ENCODE data around the gene PELO.
A peak's percentile ranks its signal among the peaks of the same experiment; 100 is the strongest.

PELO gene

GRCh38 chr5:52786391-52786790, 1.3 kb upstream of the PELO start:
- H3K9ac ChIP-seq (ENCODE audit: low read depth in 1 of 2, low read length in 2 of 2) = no peak overlapping the region
- no peaks in the 10 kb centered on the region for H3K27me3 ChIP-seq (ENCODE audit: control insufficient read depth in 1 of 2, insufficient read depth in 2 of 2, low read length in 2 of 2)
- H3K27ac ChIP-seq (ENCODE audit: low read depth, low read length) = peak overlapping the region; percentile 39
- H3K36me3 ChIP-seq (ENCODE audit: control insufficient read depth in 1 of 2, insufficient read depth in 2 of 2, low read length in 2 of 2) = no peaks in the 10 kb centered on the region
- no peaks in the 10 kb centered on the region for H3K9me3 ChIP-seq (ENCODE audit: control insufficient read depth in 1 of 2, low read length in 2 of 2)
- no peak overlapping the region for H3K4me3 ChIP-seq (ENCODE audit: low read depth in 1 of 2, low read length in 2 of 2)
- peaks cover 18 to 35% of the 10 kb centered on the region in 2 donors for H3K4me1 ChIP-seq (ENCODE audit: control insufficient read depth in 1 of 2, insufficient read depth in 2 of 2, low read length in 2 of 2)

- Histone ChIP-seq H3K4me1 (ENCODE audit: control insufficient read depth in 1 of 2, insufficient read depth in 2 of 2, low read length in 2 of 2) (peaks cover 19 to 36% of the 10 kb centered on the region in 2 donors), H3K9ac (ENCODE audit: low read depth in 1 of 2, low read length in 2 of 2) (peak overlapping the region; percentile 30 to 80)
Measured at GRCh38 chr5:52786949-52787599, 642 bp upstream of the PELO start.

GRCh38 chr5:52788505-52788821, 747 bp downstream of the PELO start:
- H3K9me3 ChIP-seq (ENCODE audit: control insufficient read depth in 1 of 2, low read length in 2 of 2) = no peaks in the 10 kb centered on the region
- no peaks in the 10 kb centered on the region for H3K36me3 ChIP-seq (ENCODE audit: control insufficient read depth in 1 of 2, insufficient read depth in 2 of 2, low read length in 2 of 2)
- peaks cover 19 to 36% of the 10 kb centered on the region in 2 donors for H3K4me1 ChIP-seq (ENCODE audit: control insufficient read depth in 1 of 2, insufficient read depth in 2 of 2, low read length in 2 of 2)
- H3K9ac ChIP-seq (ENCODE audit: low read depth in 1 of 2, low read length in 2 of 2) = peak overlapping the region; percentile 76 to 80
- H3K27me3 ChIP-seq (ENCODE audit: control insufficient read depth in 1 of 2, insufficient read depth in 2 of 2, low read length in 2 of 2) = no peaks in the 10 kb centered on the region
- peak overlapping the region; percentile 89 to 94 for H3K4me3 ChIP-seq (ENCODE audit: low read depth in 1 of 2, low read length in 2 of 2)
- peak overlapping the region; percentile 83 for H3K27ac ChIP-seq (ENCODE audit: low read depth, low read length)

More at GRCh38 chr5:52786949-52787599, 642 bp upstream of the PELO start:
- H3K9me3 ChIP-seq (ENCODE audit: control insufficient read depth in 1 of 2, low read length in 2 of 2) = no peaks in the 10 kb centered on the region
- no peaks in the 10 kb centered on the region for H3K36me3 ChIP-seq (ENCODE audit: control insufficient read depth in 1 of 2, insufficient read depth in 2 of 2, low read length in 2 of 2)
- no peaks in the 10 kb centered on the region for H3K27me3 ChIP-seq (ENCODE audit: control insufficient read depth in 1 of 2, insufficient read depth in 2 of 2, low read length in 2 of 2)
- peak overlapping the region; percentile 39 for H3K27ac ChIP-seq (ENCODE audit: low read depth, low read length)
- peak overlapping the region; percentile 89 to 94 for H3K4me3 ChIP-seq (ENCODE audit: low read depth in 1 of 2, low read length in 2 of 2)

- Histone ChIP-seq H3K27me3 (ENCODE audit: control insufficient read depth in 1 of 2, insufficient read depth in 2 of 2, low read length in 2 of 2) (no peaks in the 10 kb centered on the region), H3K9me3 (ENCODE audit: control insufficient read depth in 1 of 2, low read length in 2 of 2) (no peaks in the 10 kb centered on the region), H3K27ac (ENCODE audit: low read depth, low read length) (no peak overlapping the region), H3K9ac (ENCODE audit: low read depth in 1 of 2, low read length in 2 of 2) (peak overlapping the region; percentile 34 to 80), H3K4me1 (ENCODE audit: control insufficient read depth in 1 of 2, insufficient read depth in 2 of 2, low read length in 2 of 2) (peaks cover 19 to 38% of the 10 kb centered on the region in 2 donors), H3K36me3 (ENCODE audit: control insufficient read depth in 1 of 2, insufficient read depth in 2 of 2, low read length in 2 of 2) (no peaks in the 10 kb centered on the region), H3K4me3 (ENCODE audit: low read depth in 1 of 2, low read length in 2 of 2) (peak overlapping the region; percentile 89 to 94)
Measured at GRCh38 chr5:52789378-52789777, 1.7 kb downstream of the PELO start.

GRCh38 chr5:52789851-52790250, 2.1 kb downstream of the PELO start:
- Histone ChIP-seq H3K4me3 (ENCODE audit: low read depth in 1 of 2, low read length in 2 of 2) (peak overlapping the region; percentile 89 to 94), H3K36me3 (ENCODE audit: control insufficient read depth in 1 of 2, insufficient read depth in 2 of 2, low read length in 2 of 2) (no peaks in the 10 kb centered on the region), H3K27ac (ENCODE audit: low read depth, low read length) (no peak overlapping the region), H3K9me3 (ENCODE audit: control insufficient read depth in 1 of 2, low read length in 2 of 2) (no peaks in the 10 kb centered on the region), H3K9ac (ENCODE audit: low read depth in 1 of 2, low read length in 2 of 2) (peak overlapping the region in 1 of 2 donors; percentile 80), H3K27me3 (ENCODE audit: control insufficient read depth in 1 of 2, insufficient read depth in 2 of 2, low read length in 2 of 2) (no peaks in the 10 kb centered on the region), H3K4me1 (ENCODE audit: control insufficient read depth in 1 of 2, insufficient read depth in 2 of 2, low read length in 2 of 2) (peaks cover 19 to 42% of the 10 kb centered on the region in 2 donors)

- H3K9me3 ChIP-seq (ENCODE audit: control insufficient read depth in 1 of 2, low read length in 2 of 2) = no peaks in the 10 kb centered on the region
- H3K27ac ChIP-seq (ENCODE audit: low read depth, low read length) = no peak overlapping the region
- peak overlapping the region; percentile 4 to 41 for H3K4me3 ChIP-seq (ENCODE audit: low read depth in 1 of 2, low read length in 2 of 2)
- H3K27me3 ChIP-seq (ENCODE audit: control insufficient read depth in 1 of 2, insufficient read depth in 2 of 2, low read length in 2 of 2) = no peaks in the 10 kb centered on the region
- no peaks in the 10 kb centered on the region for H3K36me3 ChIP-seq (ENCODE audit: control insufficient read depth in 1 of 2, insufficient read depth in 2 of 2, low read length in 2 of 2)
- H3K9ac ChIP-seq (ENCODE audit: low read depth in 1 of 2, low read length in 2 of 2) = no peak overlapping the region
- peaks cover 17 to 43% of the 10 kb centered on the region in 2 donors for H3K4me1 ChIP-seq (ENCODE audit: control insufficient read depth in 1 of 2, insufficient read depth in 2 of 2, low read length in 2 of 2)
Measured at GRCh38 chr5:52791366-52791765, 3.6 kb downstream of the PELO start.

GRCh38 chr5:52794519-52794918, 6.8 kb downstream of the PELO start:
- H3K27ac ChIP-seq (ENCODE audit: low read depth, low read length) = no peak overlapping the region
- no peak overlapping the region for H3K4me3 ChIP-seq (ENCODE audit: low read depth in 1 of 2, low read length in 2 of 2)
- H3K9ac ChIP-seq (ENCODE audit: low read depth in 1 of 2, low read length in 2 of 2) = no peak overlapping the region
- H3K4me1 ChIP-seq (ENCODE audit: control insufficient read depth in 1 of 2, insufficient read depth in 2 of 2, low read length in 2 of 2) = peaks cover 24 to 45% of the 10 kb centered on the region in 2 donors
- no peaks in the 10 kb centered on the region for H3K36me3 ChIP-seq (ENCODE audit: control insufficient read depth in 1 of 2, insufficient read depth in 2 of 2, low read length in 2 of 2)
- no peaks in the 10 kb centered on the region for H3K27me3 ChIP-seq (ENCODE audit: control insufficient read depth in 1 of 2, insufficient read depth in 2 of 2, low read length in 2 of 2)
- no peaks in the 10 kb centered on the region for H3K9me3 ChIP-seq (ENCODE audit: control insufficient read depth in 1 of 2, low read length in 2 of 2)

GRCh38 chr5:52796031-52796430, 8.3 kb downstream of the PELO start:
- Histone ChIP-seq H3K9me3 (ENCODE audit: control insufficient read depth in 1 of 2, low read length in 2 of 2) (no peaks in the 10 kb centered on the region), H3K9ac (ENCODE audit: low read depth in 1 of 2, low read length in 2 of 2) (no peak overlapping the region), H3K27me3 (ENCODE audit: control insufficient read depth in 1 of 2, insufficient read depth in 2 of 2, low read length in 2 of 2) (no peaks in the 10 kb centered on the region), H3K36me3 (ENCODE audit: control insufficient read depth in 1 of 2, insufficient read depth in 2 of 2, low read length in 2 of 2) (no peaks in the 10 kb centered on the region), H3K4me1 (ENCODE audit: control insufficient read depth in 1 of 2, insufficient read depth in 2 of 2, low read length in 2 of 2) (peaks cover 31 to 34% of the 10 kb centered on the region in 2 donors), H3K4me3 (ENCODE audit: low read depth in 1 of 2, low read length in 2 of 2) (no peak overlapping the region), H3K27ac (ENCODE audit: low read depth, low read length) (no peak overlapping the region)

- H3K36me3 ChIP-seq (ENCODE audit: control insufficient read depth in 1 of 2, insufficient read depth in 2 of 2, low read length in 2 of 2) = no peaks in the 10 kb centered on the region
- H3K27me3 ChIP-seq (ENCODE audit: control insufficient read depth in 1 of 2, insufficient read depth in 2 of 2, low read length in 2 of 2) = no peaks in the 10 kb centered on the region
- H3K4me3 ChIP-seq (ENCODE audit: low read depth in 1 of 2, low read length in 2 of 2) = no peak overlapping the region
- H3K4me1 ChIP-seq (ENCODE audit: control insufficient read depth in 1 of 2, insufficient read depth in 2 of 2, low read length in 2 of 2) = peaks cover 32 to 36% of the 10 kb centered on the region in 2 donors
- no peak overlapping the region for H3K9ac ChIP-seq (ENCODE audit: low read depth in 1 of 2, low read length in 2 of 2)
- no peaks in the 10 kb centered on the region for H3K9me3 ChIP-seq (ENCODE audit: control insufficient read depth in 1 of 2, low read length in 2 of 2)
- H3K27ac ChIP-seq (ENCODE audit: low read depth, low read length) = no peak overlapping the region
Measured at GRCh38 chr5:52796516-52797103, 8.9 kb downstream of the PELO start.

- peak overlapping the region; percentile 95 to 96 for H3K4me3 ChIP-seq (ENCODE audit: low read depth in 1 of 2, low read length in 2 of 2)
- H3K9ac ChIP-seq (ENCODE audit: low read depth in 1 of 2, low read length in 2 of 2) = peak overlapping the region; percentile 84 to 88
Measured at GRCh38 chr5:52798938-52799337, 11.2 kb downstream of the PELO start.

More at GRCh38 chr5:52798938-52799337, 11.2 kb downstream of the PELO start:
- H3K9me3 ChIP-seq (ENCODE audit: control insufficient read depth in 1 of 2, low read length in 2 of 2) = no peaks in the 10 kb centered on the region
- H3K36me3 ChIP-seq (ENCODE audit: control insufficient read depth in 1 of 2, insufficient read depth in 2 of 2, low read length in 2 of 2) = no peaks in the 10 kb centered on the region
- peaks cover 50 to 55% of the 10 kb centered on the region in 2 donors for H3K4me1 ChIP-seq (ENCODE audit: control insufficient read depth in 1 of 2, insufficient read depth in 2 of 2, low read length in 2 of 2)
- H3K27ac ChIP-seq (ENCODE audit: low read depth, low read length) = peak overlapping the region; percentile 84
- no peaks in the 10 kb centered on the region for H3K27me3 ChIP-seq (ENCODE audit: control insufficient read depth in 1 of 2, insufficient read depth in 2 of 2, low read length in 2 of 2)

All from duodenal mucosa (tissue), 2 donors.